ENCODE results near the gene RASSF5. TPM values are rescaled to one million over a fixed set of nuclear protein-coding genes. Genes with fewer than 3 reads are reported as not detected.

Gene RASSF5
- total and polyA plus RNA-seq, 2 of the 13 experiments (the other 11 are each of a cell fraction or from before 2014, with no cell fraction given): 0.18 to 0.40 TPM

- TF ChIP-seq SIN3A (IDR thresholded peaks at IDR 0.05; ENCODE audit: borderline replicate concordance, low read depth, low read length): peak; percentile 74; the same call in 1 of the 2 replicates
- TF ChIP-seq ATF7 (IDR thresholded peaks at IDR 0.05): no peak
- no peak for TF ChIP-seq ATF7 (CRISPR knock-in tag; IDR thresholded peaks at IDR 0.05)
- peak; percentile 95 for TF ChIP-seq CCAR2 (optimal IDR thresholded peaks at IDR 0.05; ENCODE audit: low read depth, low read length)
- TF ChIP-seq, protein P1, sequence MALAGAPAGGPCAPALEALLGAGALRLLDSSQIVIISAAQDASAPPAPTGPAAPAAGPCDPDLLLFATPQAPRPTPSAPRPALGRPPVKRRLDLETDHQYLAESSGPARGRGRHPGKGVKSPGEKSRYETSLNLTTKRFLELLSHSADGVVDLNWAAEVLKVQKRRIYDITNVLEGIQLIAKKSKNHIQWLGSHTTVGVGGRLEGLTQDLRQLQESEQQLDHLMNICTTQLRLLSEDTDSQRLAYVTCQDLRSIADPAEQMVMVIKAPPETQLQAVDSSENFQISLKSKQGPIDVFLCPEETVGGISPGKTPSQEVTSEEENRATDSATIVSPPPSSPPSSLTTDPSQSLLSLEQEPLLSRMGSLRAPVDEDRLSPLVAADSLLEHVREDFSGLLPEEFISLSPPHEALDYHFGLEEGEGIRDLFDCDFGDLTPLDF (CRISPR knock-in tag; IDR thresholded peaks at IDR 0.05): peak; percentile 58; the same call in 1 of the 2 replicates
- no peak for TF ChIP-seq PAX8 (CRISPR knock-in tag; IDR thresholded peaks at IDR 0.05; ENCODE audit: borderline replicate concordance)
- TF ChIP-seq ZNF33B (CRISPR knock-in tag; IDR thresholded peaks at IDR 0.05): peak; percentile 97
- TF ChIP-seq ZNF317 (CRISPR knock-in tag; IDR thresholded peaks at IDR 0.05): peak; percentile 76; the same call in 1 of the 2 replicates
- peak; percentile 97; the same call in 1 of the 2 replicates for TF ChIP-seq TSC22D2 (CRISPR knock-in tag; IDR thresholded peaks at IDR 0.05; ENCODE audit: borderline replicate concordance)
- TF ChIP-seq ZNF230 (CRISPR knock-in tag; IDR thresholded peaks at IDR 0.05): peak; percentile 93
- peak; percentile 67; the same call in 1 of the 2 replicates for TF ChIP-seq ZBTB44 (CRISPR knock-in tag; IDR thresholded peaks at IDR 0.05)
- peak; percentile 94 for TF ChIP-seq ZNF225 (CRISPR knock-in tag; IDR thresholded peaks at IDR 0.05)
- TF ChIP-seq ZNF672 (CRISPR knock-in tag; IDR thresholded peaks at IDR 0.05): 0 out of 2 replicates have a peak, but pooled peaks have one; percentile 43
- peak; percentile 96 for TF ChIP-seq ZNF335 (CRISPR knock-in tag; IDR thresholded peaks at IDR 0.05)
- TF ChIP-seq MLLT10 (CRISPR knock-in tag; IDR thresholded peaks at IDR 0.05): 0 out of 2 replicates have a peak, but pooled peaks have one; percentile 76
- TF ChIP-seq DR1 (CRISPR knock-in tag; IDR thresholded peaks at IDR 0.05): peak; percentile 96
- TF ChIP-seq, protein P2, sequence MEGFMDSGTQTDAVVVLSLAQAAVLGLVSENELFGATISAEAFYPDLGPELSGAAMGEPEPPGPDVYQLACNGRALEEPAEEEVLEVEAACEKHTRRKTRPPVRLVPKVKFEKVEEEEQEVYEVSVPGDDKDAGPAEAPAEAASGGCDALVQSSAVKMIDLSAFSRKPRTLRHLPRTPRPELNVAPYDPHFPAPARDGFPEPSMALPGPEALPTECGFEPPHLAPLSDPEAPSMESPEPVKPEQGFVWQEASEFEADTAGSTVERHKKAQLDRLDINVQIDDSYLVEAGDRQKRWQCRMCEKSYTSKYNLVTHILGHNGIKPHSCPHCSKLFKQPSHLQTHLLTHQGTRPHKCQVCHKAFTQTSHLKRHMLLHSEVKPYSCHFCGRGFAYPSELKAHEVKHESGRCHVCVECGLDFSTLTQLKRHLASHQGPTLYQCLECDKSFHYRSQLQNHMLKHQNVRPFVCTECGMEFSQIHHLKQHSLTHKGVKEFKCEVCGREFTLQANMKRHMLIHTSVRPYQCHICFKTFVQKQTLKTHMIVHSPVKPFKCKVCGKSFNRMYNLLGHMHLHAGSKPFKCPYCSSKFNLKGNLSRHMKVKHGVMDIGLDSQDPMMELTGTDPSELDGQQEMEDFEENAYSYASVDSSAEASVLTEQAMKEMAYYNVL (CRISPR knock-in tag; IDR thresholded peaks at IDR 0.05; ENCODE audit: borderline replicate concordance): peak; percentile 86; the same call in 1 of the 2 replicates
- no peak for TF ChIP-seq SOX13 (IDR thresholded peaks at IDR 0.05)
- TF ChIP-seq SOX13 (CRISPR knock-in tag; conservative IDR thresholded peaks at IDR 0.05 in 1 of 2, IDR thresholded peaks at IDR 0.05 in 1 of 2): peak in 1 of 2 experiments; percentile 74; a peak in 2 of 4 replicates
- TF ChIP-seq CTCF (CRISPR knock-in tag; IDR thresholded peaks at IDR 0.05): peak; percentile 94
- TF ChIP-seq IRF2 (CRISPR knock-in tag; IDR thresholded peaks at IDR 0.05): peak; percentile 97
- TF ChIP-seq HIVEP1 (CRISPR knock-in tag; IDR thresholded peaks at IDR 0.05): peak; percentile 72; the same call in 1 of the 2 replicates
- peak; percentile 79; the same call in 1 of the 2 replicates for TF ChIP-seq ZNF615 (CRISPR knock-in tag; IDR thresholded peaks at IDR 0.05; ENCODE audit: borderline replicate concordance)
- peak; percentile 73; the same call in 1 of the 2 replicates for TF ChIP-seq TMF1 (CRISPR knock-in tag; IDR thresholded peaks at IDR 0.05; ENCODE audit: low read depth)
These were observed 105.0 kb downstream of the RASSF5 start, which contains the start of gene EIF2D (continued) for GRCh38 chr1:206612129-206612876.
